ENCODE results near the gene ALKBH6.
"Not testable (repeated sequence)": the region's sequence is repeated elsewhere in the genome, so short reads cannot be mapped to it uniquely, and the experiment has no call there.

ALKBH6 gene

DNA sequence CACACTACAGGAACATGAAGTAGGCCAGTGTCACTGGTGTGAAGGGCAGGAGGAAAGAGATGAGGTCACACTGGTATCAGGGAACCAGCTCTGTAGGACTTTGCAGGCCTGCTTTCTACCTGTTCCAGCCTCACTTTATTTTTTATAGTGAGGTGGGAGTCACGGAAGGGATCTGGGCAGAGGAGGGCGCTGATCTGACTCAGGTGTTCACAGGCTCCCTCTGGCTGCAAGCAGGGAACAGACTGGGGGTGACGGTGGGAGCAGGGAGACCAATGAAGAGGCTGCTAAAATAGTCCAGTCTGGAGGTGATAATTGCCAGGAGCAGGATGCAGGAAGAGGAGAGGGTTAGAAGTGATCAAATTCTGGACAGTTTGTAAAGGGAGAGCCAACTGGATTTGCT lies 37.2 kb upstream of the ALKBH6 start:
- H3K27me3 ChIP-seq (ENCODE audit: control insufficient read depth in 5 of 5, insufficient read depth in 4 of 5, low read length in 5 of 5) = no peaks in the 10 kb centered on the region
- H3K27ac ChIP-seq (ENCODE audit: low read depth, low read length) = no peak overlapping the region
- no peaks in the 10 kb centered on the region for H3K9me3 ChIP-seq (ENCODE audit: control insufficient read depth in 5 of 5, low read length in 5 of 5)
- no peaks in the 10 kb centered on the region for H3K36me3 ChIP-seq (ENCODE audit: control insufficient read depth in 5 of 5, insufficient read depth in 5 of 5, low read length in 5 of 5)
- no peak overlapping the region for H3K9ac ChIP-seq (ENCODE audit: low read length in 5 of 5)
- peaks cover 0 to 26% (median 14%) of the 10 kb centered on the region in 5 donors for H3K4me1 ChIP-seq (ENCODE audit: control insufficient read depth in 5 of 5, insufficient read depth in 5 of 5, low read length in 5 of 5)
- no peak overlapping the region for H3K4me3 ChIP-seq (ENCODE audit: low read depth in 1 of 5, low read length in 5 of 5)

DNA sequence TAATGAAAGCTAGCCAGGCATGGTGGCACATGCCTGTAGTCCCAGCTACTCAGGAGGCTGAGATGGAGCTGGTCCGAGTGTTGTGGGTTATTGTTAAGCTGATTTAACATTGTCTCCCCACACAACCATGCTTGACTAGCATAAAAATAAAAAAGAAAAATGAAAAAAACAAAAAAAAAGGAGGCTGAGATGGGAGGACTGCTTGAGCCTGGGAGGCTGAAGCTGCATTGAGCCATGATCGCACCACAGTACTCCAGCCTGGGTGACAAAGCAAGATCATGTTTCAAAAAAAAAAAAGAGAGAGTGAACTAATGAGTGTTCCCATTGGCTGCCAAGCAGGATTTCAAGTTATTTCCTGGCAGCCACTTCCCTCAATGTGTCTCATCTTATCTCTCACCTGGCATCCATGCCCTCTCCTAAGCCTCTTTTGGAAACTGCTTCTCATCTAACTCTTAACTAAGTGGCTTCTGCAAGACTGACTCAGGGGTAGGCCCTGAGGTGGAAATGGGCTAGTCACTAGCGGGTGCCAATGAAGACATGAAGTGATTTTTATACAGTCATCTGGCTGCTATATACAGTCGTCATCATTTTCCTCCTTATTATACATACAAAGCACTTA lies 35.2 kb upstream of the ALKBH6 start:
- Histone ChIP-seq H3K9ac (ENCODE audit: low read length in 5 of 5) (no peak overlapping the region), H3K27ac (ENCODE audit: low read depth, low read length) (no peak overlapping the region), H3K4me1 (ENCODE audit: control insufficient read depth in 5 of 5, insufficient read depth in 5 of 5, low read length in 5 of 5) (peaks cover 0 to 15% (median 6%) of the 10 kb centered on the region in 5 donors), H3K4me3 (ENCODE audit: low read depth in 1 of 5, low read length in 5 of 5) (no peak overlapping the region), H3K36me3 (ENCODE audit: control insufficient read depth in 5 of 5, insufficient read depth in 5 of 5, low read length in 5 of 5) (no peaks in the 10 kb centered on the region), H3K27me3 (ENCODE audit: control insufficient read depth in 5 of 5, insufficient read depth in 4 of 5, low read length in 5 of 5) (no peaks in the 10 kb centered on the region), H3K9me3 (ENCODE audit: control insufficient read depth in 5 of 5, low read length in 5 of 5) (no peaks in the 10 kb centered on the region)

- Histone ChIP-seq H3K27ac (ENCODE audit: low read depth, low read length) (no peak overlapping the region), H3K27me3 (ENCODE audit: control insufficient read depth in 5 of 5, insufficient read depth in 4 of 5, low read length in 5 of 5) (no peaks in the 10 kb centered on the region), H3K4me3 (ENCODE audit: low read depth in 1 of 5, low read length in 5 of 5) (no peak overlapping the region), H3K4me1 (ENCODE audit: control insufficient read depth in 5 of 5, insufficient read depth in 5 of 5, low read length in 5 of 5) (peaks cover 0 to 6% (median 0%) of the 10 kb centered on the region in 5 donors), H3K36me3 (ENCODE audit: control insufficient read depth in 5 of 5, insufficient read depth in 5 of 5, low read length in 5 of 5) (no peaks in the 10 kb centered on the region), H3K9me3 (ENCODE audit: control insufficient read depth in 5 of 5, low read length in 5 of 5) (no peaks in the 10 kb centered on the region), H3K9ac (ENCODE audit: low read length in 5 of 5) (no peak overlapping the region)
Observed at GRCh38 chr19:36047835-36048234, 33.8 kb upstream of the ALKBH6 start.

GRCh38 chr19:36046443-36047050 lies 32.5 kb upstream of the ALKBH6 start:
- Histone ChIP-seq H3K9ac (ENCODE audit: low read length in 5 of 5) (no peak overlapping the region), H3K27ac (ENCODE audit: low read depth, low read length) (no peak overlapping the region), H3K36me3 (ENCODE audit: control insufficient read depth in 5 of 5, insufficient read depth in 5 of 5, low read length in 5 of 5) (no peaks in the 10 kb centered on the region), H3K9me3 (ENCODE audit: control insufficient read depth in 5 of 5, low read length in 5 of 5) (no peaks in the 10 kb centered on the region), H3K4me1 (ENCODE audit: control insufficient read depth in 5 of 5, insufficient read depth in 5 of 5, low read length in 5 of 5) (peaks cover 0 to 13% (median 5%) of the 10 kb centered on the region in 5 donors), H3K4me3 (ENCODE audit: low read depth in 1 of 5, low read length in 5 of 5) (no peak overlapping the region), H3K27me3 (ENCODE audit: control insufficient read depth in 5 of 5, insufficient read depth in 4 of 5, low read length in 5 of 5) (no peaks in the 10 kb centered on the region)

GRCh38 chr19:36043952-36044351 lies 29.9 kb upstream of the ALKBH6 start:
- H3K4me3 ChIP-seq (ENCODE audit: low read depth in 1 of 5, low read length in 5 of 5) = no peak overlapping the region
- H3K27ac ChIP-seq (ENCODE audit: low read depth, low read length) = no peak overlapping the region
- H3K9ac ChIP-seq (ENCODE audit: low read length in 5 of 5) = no peak overlapping the region
- no peaks in the 10 kb centered on the region for H3K9me3 ChIP-seq (ENCODE audit: control insufficient read depth in 5 of 5, low read length in 5 of 5)
- peaks cover 0 to 10% (median 5%) of the 10 kb centered on the region in 5 donors for H3K36me3 ChIP-seq (ENCODE audit: control insufficient read depth in 5 of 5, insufficient read depth in 5 of 5, low read length in 5 of 5)
- H3K27me3 ChIP-seq (ENCODE audit: control insufficient read depth in 5 of 5, insufficient read depth in 4 of 5, low read length in 5 of 5) = no peaks in the 10 kb centered on the region
- H3K4me1 ChIP-seq (ENCODE audit: control insufficient read depth in 5 of 5, insufficient read depth in 5 of 5, low read length in 5 of 5) = peaks cover 0 to 16% (median 8%) of the 10 kb centered on the region in 5 donors

- Histone ChIP-seq H3K9me3 (ENCODE audit: control insufficient read depth in 5 of 5, low read length in 5 of 5) (no peaks in the 10 kb centered on the region), H3K27ac (ENCODE audit: low read depth, low read length) (no peak overlapping the region), H3K36me3 (ENCODE audit: control insufficient read depth in 5 of 5, insufficient read depth in 5 of 5, low read length in 5 of 5) (peaks cover 0 to 17% (median 9%) of the 10 kb centered on the region in 5 donors), H3K9ac (ENCODE audit: low read length in 5 of 5) (no peak overlapping the region), H3K4me3 (ENCODE audit: low read depth in 1 of 5, low read length in 5 of 5) (no peak overlapping the region), H3K4me1 (ENCODE audit: control insufficient read depth in 5 of 5, insufficient read depth in 5 of 5, low read length in 5 of 5) (peaks cover 0 to 15% (median 8%) of the 10 kb centered on the region in 5 donors), H3K27me3 (ENCODE audit: control insufficient read depth in 5 of 5, insufficient read depth in 4 of 5, low read length in 5 of 5) (no peaks in the 10 kb centered on the region)
Observed at GRCh38 chr19:36041831-36042230, 27.8 kb upstream of the ALKBH6 start.

GRCh38 chr19:36041092-36041491 lies 27.1 kb upstream of the ALKBH6 start:
- not testable (repeated sequence) for H3K4me3 ChIP-seq (ENCODE audit: low read depth in 1 of 5, low read length in 5 of 5); H3K27ac ChIP-seq (ENCODE audit: low read depth, low read length)

GRCh38 chr19:36040495-36040894 lies 26.5 kb upstream of the ALKBH6 start:
- H3K27ac ChIP-seq (ENCODE audit: low read depth, low read length) = no peak overlapping the region
- H3K4me1 ChIP-seq (ENCODE audit: control insufficient read depth in 5 of 5, insufficient read depth in 5 of 5, low read length in 5 of 5) = peaks cover 0 to 12% (median 8%) of the 10 kb centered on the region in 5 donors
- H3K9ac ChIP-seq (ENCODE audit: low read length in 5 of 5) = no peak overlapping the region
- H3K4me3 ChIP-seq (ENCODE audit: low read depth in 1 of 5, low read length in 5 of 5) = no peak overlapping the region
- H3K9me3 ChIP-seq (ENCODE audit: control insufficient read depth in 5 of 5, low read length in 5 of 5) = no peaks in the 10 kb centered on the region
- H3K27me3 ChIP-seq (ENCODE audit: control insufficient read depth in 5 of 5, insufficient read depth in 4 of 5, low read length in 5 of 5) = no peaks in the 10 kb centered on the region
- peaks cover 0 to 18% (median 9%) of the 10 kb centered on the region in 5 donors for H3K36me3 ChIP-seq (ENCODE audit: control insufficient read depth in 5 of 5, insufficient read depth in 5 of 5, low read length in 5 of 5)

More at GRCh38 chr19:36041092-36041491, 27.1 kb upstream of the ALKBH6 start:
- H3K27me3 ChIP-seq (ENCODE audit: control insufficient read depth in 5 of 5, insufficient read depth in 4 of 5, low read length in 5 of 5); H3K9ac ChIP-seq (ENCODE audit: low read length in 5 of 5); H3K9me3 ChIP-seq (ENCODE audit: control insufficient read depth in 5 of 5, low read length in 5 of 5): not testable (repeated sequence)
- Histone ChIP-seq H3K4me1 (ENCODE audit: control insufficient read depth in 5 of 5, insufficient read depth in 5 of 5, low read length in 5 of 5) (peaks cover 0 to 12% (median 8%) of the 10 kb centered on the region in 5 donors), H3K36me3 (ENCODE audit: control insufficient read depth in 5 of 5, insufficient read depth in 5 of 5, low read length in 5 of 5) (peaks cover 0 to 17% (median 9%) of the 10 kb centered on the region in 5 donors)

- peak within 1 kb of the TSS; percentile 29 for H3K27ac ChIP-seq (ENCODE audit: low read depth, low read length)
- peaks cover 0 to 24% (median 16%) of the 10 kb centered on the region in 5 donors for H3K4me1 ChIP-seq (ENCODE audit: control insufficient read depth in 5 of 5, insufficient read depth in 5 of 5, low read length in 5 of 5)
- H3K36me3 ChIP-seq (ENCODE audit: control insufficient read depth in 5 of 5, insufficient read depth in 5 of 5, low read length in 5 of 5) = peaks cover 0 to 12% (median 8%) of the 10 kb centered on the region in 5 donors
- no peaks in the 10 kb centered on the region for H3K9me3 ChIP-seq (ENCODE audit: control insufficient read depth in 5 of 5, low read length in 5 of 5)
- H3K9ac ChIP-seq (ENCODE audit: low read length in 5 of 5) = peak within 1 kb of the TSS in 1 of 5 donors; percentile 56
- H3K4me3 ChIP-seq (ENCODE audit: low read depth in 1 of 5, low read length in 5 of 5) = peak within 1 kb of the TSS; percentile 28 to 62 (median 50)
- no peaks in the 10 kb centered on the region for H3K27me3 ChIP-seq (ENCODE audit: control insufficient read depth in 5 of 5, insufficient read depth in 4 of 5, low read length in 5 of 5)
Observed at GRCh38 chr19:36032251-36033104, 18.5 kb upstream of the ALKBH6 start, which contains the start of gene CLIP3. Gene CLIP3 (minus strand): TSS chr19:36032873. CDS start chr19:36032357, 516 bp downstream.

All from subcutaneous abdominal adipose tissue (tissue), 5 donors.